Kidney (tissue), 11 donors: ENCODE data around the gene CCR6. TPM values are rescaled to one million over a fixed set of nuclear protein-coding genes. Genes with fewer than 3 reads are reported as not detected.
"Not testable (repeated sequence)": the region's sequence is repeated elsewhere in the genome, so short reads cannot be mapped to it uniquely, and the experiment has no call there.

ENCODE experiments used
- DNase-seq, 5 donors: peaks; one replicate each; pipeline ENCODE4 v3.0.0-alpha.2; 2013 to 2020
- FAIRE-seq: peaks from 2 replicates; lab custom pipeline; 2012; peaks lifted over from hg19 to GRCh38; lab: Jason Lieb, UNC
- H3K27ac ChIP-seq, 2 donors: one replicate each; pipeline ENCODE4 v1.7.0; 2013; ENCODE audit warnings: low read depth in 2 of 2, low read length in 2 of 2, inconsistent platforms in 1 of 2
- H3K27me3 ChIP-seq: one replicate; pipeline ENCODE4 v1.7.1; 2013; ENCODE audit warnings: low read length, inconsistent platforms; ENCODE audit not compliant: control insufficient read depth, insufficient read depth
- H3K36me3 ChIP-seq, 3 donors: one replicate each; pipeline versions ENCODE4 v1.7.0 to v1.7.1; 2013; ENCODE audit warnings: low read length in 3 of 3, control low read depth in 1 of 3, inconsistent platforms in 1 of 3; ENCODE audit not compliant: insufficient read depth in 3 of 3, control insufficient read depth in 2 of 3
- H3K4me1 ChIP-seq, 3 donors: one replicate each; pipeline versions ENCODE4 v1.7.0 to v1.7.1; 2013; ENCODE audit warnings: low read length in 3 of 3, inconsistent platforms in 1 of 3, low read depth in 1 of 3; ENCODE audit not compliant: control insufficient read depth in 2 of 3, insufficient read depth in 2 of 3
- H3K4me3 ChIP-seq, 3 donors: one replicate each; pipeline versions ENCODE4 v1.7.0 to v1.8.1; 2013; ENCODE audit warnings: low read length in 3 of 3, control low read depth in 1 of 3, inconsistent platforms in 1 of 3
- H3K9ac ChIP-seq, 3 donors: one replicate each; pipeline versions ENCODE4 v1.7.0 to v1.7.1; 2013; ENCODE audit warnings: low read length in 3 of 3, control low read depth in 1 of 3, inconsistent platforms in 1 of 3
- H3K9me3 ChIP-seq, 3 donors: one replicate each; pipeline versions ENCODE4 v1.7.0 to v1.7.1; 2013; ENCODE audit warnings: low read length in 3 of 3, control low read depth in 1 of 3, inconsistent platforms in 1 of 3; ENCODE audit not compliant: control insufficient read depth in 2 of 3, insufficient read depth in 1 of 3
- intact Hi-C: fragments of 100-400 bp; cut with DNase I; formaldehyde crosslinking; loops from one replicate; pipeline ENCODE4 v1.11.1; 2022
- polyA plus RNA-seq: library from polyadenylated mRNA; stranded (reverse); fragments of 350-450 nt; fragmentation: Illumina TruSeq; extraction: RNeasy Lipid Tissue Mini Kit (QIAGEN cat#74804); gene quantifications from one replicate; pipeline ENCODE4 v1.2.3, GENCODE V29; 2014; ENCODE audit warnings: low read depth, low replicate concordance; ENCODE audit not compliant: insufficient read depth
- total RNA-seq: library from RNA; stranded (reverse); fragmentation: NEBNext Ultra II Directional; extraction: Animal tissue kit (Norgen Biotek cat#: 25700); gene quantifications from one replicate; pipeline ENCODE4 v1.2.1, GENCODE V29; 2021
- donor health status: control.
- donor health status: control.
- donor health status: DM: yes; HTN: yes; CAD: no.
- donor health status: Normal renal cell carcinoma (clear cell type).

Gene CCR6
- total and polyA plus RNA-seq, 2 donors from 2014 or later, result 0.43 to 0.54 TPM

- H3K4me3 ChIP-seq, FAIRE-seq, intact Hi-C loops: not testable (repeated sequence)
Measured at GRCh38 chr6:167187275-167187674, 64.4 kb downstream of the CCR6 start.

More at GRCh38 chr6:167187275-167187674, 64.4 kb downstream of the CCR6 start:
- H3K27ac ChIP-seq, H3K4me1 ChIP-seq, H3K9ac ChIP-seq, H3K36me3 ChIP-seq, H3K27me3 ChIP-seq, H3K9me3 ChIP-seq: not testable (repeated sequence)
- peak in 1 of 5 donors; percentile 4 for DNase-seq

Other genes starting within 250 kb of the CCR6 start
- 69.0 TPM for gene RNASET2, start 166.5 kb upstream of the CCR6 start, total RNA-seq
- gene RNASET2, start 166.5 kb upstream of the CCR6 start, polyA plus RNA-seq, result 50.7 TPM
- gene CEP43, start 123.7 kb upstream of the CCR6 start, total RNA-seq, result 17.9 TPM
- 17.8 TPM for gene CEP43, start 123.7 kb upstream of the CCR6 start, polyA plus RNA-seq
- 0.16 TPM for gene GPR31, start 34.9 kb downstream of the CCR6 start, total RNA-seq
- not detected for gene GPR31, start 34.9 kb downstream of the CCR6 start, polyA plus RNA-seq
- not detected for gene UNC93A, start 168.2 kb downstream of the CCR6 start, total RNA-seq
- gene UNC93A, start 168.2 kb downstream of the CCR6 start, polyA plus RNA-seq, result 0.56 TPM
- gene TTLL2, start 202.0 kb downstream of the CCR6 start, total RNA-seq, result not detected
- not detected for gene TTLL2, start 202.0 kb downstream of the CCR6 start, polyA plus RNA-seq